Measurements from ENCODE around the gene IGSF23. TPM values are rescaled to one million over a fixed set of nuclear protein-coding genes. Genes with fewer than 3 reads are reported as not detected.

IGSF23 gene
- total and polyA plus RNA-seq, 11 donors = 0.21 to 3.5 (median 0.83) TPM; not detected in 8

DNA sequence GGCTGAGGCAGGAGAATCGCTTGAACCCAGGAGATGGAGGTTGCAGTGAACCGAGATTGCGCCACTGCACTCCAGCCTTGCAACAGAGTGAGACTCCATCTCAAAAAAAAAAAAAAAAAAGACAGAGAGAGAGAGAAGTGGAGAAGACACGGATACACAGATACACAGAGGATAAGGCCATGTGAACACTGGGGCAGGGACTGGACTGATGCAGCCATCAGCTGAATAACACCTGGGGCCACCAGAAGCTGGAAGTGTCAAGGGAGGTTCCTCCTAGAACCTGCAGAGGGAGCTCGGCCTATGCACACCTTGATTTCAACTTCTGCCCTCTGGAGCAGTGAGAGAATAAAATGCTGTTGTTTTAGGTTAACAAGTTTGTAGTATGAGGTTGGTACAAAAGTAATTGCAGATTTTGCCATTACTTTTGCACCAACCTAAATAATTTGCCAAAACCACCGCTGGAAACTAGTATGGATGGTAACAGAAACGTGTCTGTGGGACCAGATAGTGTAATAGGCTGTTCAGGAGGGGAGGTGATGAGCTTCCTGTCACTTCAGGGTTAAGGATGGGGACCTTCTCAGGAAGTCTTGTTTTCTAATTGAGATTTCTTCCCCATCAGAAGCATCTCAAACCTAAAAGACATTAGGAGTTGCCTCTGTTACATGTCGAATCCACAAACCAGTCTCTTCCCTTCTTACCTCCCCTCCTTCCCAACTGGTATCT, 36.4 kb upstream of the IGSF23 start:
- no peaks in the 10 kb centered on the region for H3K27me3 ChIP-seq
- ATAC-seq (peak in 3 of 4 donors; percentile 52 to 71 (median 66)), DNase-seq (peak in 2 of 5 donors; percentile 20 to 45)
- H3K4me3 ChIP-seq = no peak overlapping the region
- H3K27ac ChIP-seq = no peak overlapping the region
- no peaks in the 10 kb centered on the region for H3K9me3 ChIP-seq
- H3K36me3 ChIP-seq = no peaks in the 10 kb centered on the region
- no peaks in the 10 kb centered on the region for H3K4me1 ChIP-seq
- WGBS, 4 donors = 66 to 72% (median 68%) methylated on average over 8 of the region's 8 CpGs
- no peak for TF ChIP-seq POLR2A (IDR thresholded peaks at IDR 0.05)
- TF ChIP-seq, protein P1, sequence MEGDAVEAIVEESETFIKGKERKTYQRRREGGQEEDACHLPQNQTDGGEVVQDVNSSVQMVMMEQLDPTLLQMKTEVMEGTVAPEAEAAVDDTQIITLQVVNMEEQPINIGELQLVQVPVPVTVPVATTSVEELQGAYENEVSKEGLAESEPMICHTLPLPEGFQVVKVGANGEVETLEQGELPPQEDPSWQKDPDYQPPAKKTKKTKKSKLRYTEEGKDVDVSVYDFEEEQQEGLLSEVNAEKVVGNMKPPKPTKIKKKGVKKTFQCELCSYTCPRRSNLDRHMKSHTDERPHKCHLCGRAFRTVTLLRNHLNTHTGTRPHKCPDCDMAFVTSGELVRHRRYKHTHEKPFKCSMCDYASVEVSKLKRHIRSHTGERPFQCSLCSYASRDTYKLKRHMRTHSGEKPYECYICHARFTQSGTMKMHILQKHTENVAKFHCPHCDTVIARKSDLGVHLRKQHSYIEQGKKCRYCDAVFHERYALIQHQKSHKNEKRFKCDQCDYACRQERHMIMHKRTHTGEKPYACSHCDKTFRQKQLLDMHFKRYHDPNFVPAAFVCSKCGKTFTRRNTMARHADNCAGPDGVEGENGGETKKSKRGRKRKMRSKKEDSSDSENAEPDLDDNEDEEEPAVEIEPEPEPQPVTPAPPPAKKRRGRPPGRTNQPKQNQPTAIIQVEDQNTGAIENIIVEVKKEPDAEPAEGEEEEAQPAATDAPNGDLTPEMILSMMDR (IDR thresholded peaks at IDR 0.05) = peak in 11 of 12 donors; percentile 40 to 66 (median 50)
- intact Hi-C loops (cut with DNase I) = loop anchor here in 5 of 10 donors (2.0 to 10.0 kb wide), 5 partner anchors 78 to 198 kb away; partner anchors contain the start of gene CBLC (in 2 of the 5)

DNA sequence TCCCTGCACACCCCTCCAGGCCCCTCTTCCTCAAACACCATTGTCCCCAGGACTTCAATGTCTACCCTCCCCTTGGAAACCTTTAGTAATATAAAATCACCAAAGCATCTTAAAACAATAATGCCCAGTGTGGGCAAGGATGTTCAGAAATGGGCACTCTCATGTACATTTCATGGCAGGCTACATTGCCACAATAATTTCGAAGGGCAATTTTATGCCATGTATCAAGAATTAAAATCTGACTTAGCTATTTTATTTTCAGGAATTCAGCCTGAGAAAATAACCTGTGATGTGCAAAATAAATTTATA, 35.8 kb upstream of the IGSF23 start:
- Histone ChIP-seq H3K27me3 (no peaks in the 10 kb centered on the region), H3K4me1 (no peaks in the 10 kb centered on the region), H3K36me3 (no peaks in the 10 kb centered on the region), H3K9me3 (no peaks in the 10 kb centered on the region), H3K4me3 (no peak overlapping the region), H3K27ac (no peak overlapping the region)
- intact Hi-C loops (cut with DNase I) = loop anchor here in 5 of 10 donors (2.0 to 10.0 kb wide), 5 partner anchors 77 to 197 kb away; partner anchors contain the start of gene CBLC (in 2 of the 5)
- 69 to 89% (median 77%) methylated on average over 1 of the region's 1 CpG for WGBS, 4 donors
- TF ChIP-seq, protein P1 (IDR thresholded peaks at IDR 0.05) = no peak
- TF ChIP-seq POLR2A (IDR thresholded peaks at IDR 0.05) = no peak
- no peak for DNase-seq
- ATAC-seq = no peak

DNA sequence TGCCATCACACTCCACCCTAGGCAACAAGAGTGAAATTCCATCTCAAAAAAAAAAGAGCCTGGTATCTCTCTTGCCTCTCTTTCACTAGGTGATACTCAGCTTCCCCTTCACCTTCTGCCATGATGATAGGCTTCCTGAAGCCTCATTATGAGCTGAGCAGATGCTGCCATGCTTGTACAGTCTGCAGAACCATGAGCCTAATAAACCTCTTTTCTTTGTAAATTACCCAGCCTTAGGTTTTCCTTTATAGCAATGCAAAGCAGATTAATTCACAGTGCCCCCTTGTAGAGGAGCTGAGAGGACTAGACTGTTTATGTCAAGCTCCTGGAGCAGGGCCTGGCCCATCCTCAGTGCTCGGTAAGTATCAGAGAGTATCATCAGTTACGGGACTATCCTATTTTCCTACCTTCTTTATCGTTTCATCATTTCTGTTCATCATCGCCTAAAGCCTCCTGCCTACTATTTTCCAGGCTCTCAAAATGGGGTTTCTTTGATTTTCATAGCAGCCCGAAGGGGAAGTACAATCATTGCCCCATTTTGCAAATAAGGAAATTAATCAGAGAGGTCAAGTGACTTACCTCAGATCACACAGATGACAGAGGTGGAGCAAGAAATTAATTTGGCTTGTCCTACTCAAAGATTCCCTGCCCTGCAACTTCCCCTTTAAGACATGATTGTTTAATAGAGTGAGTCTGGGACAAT, 33.5 kb upstream of the IGSF23 start:
- intact Hi-C loops (cut with DNase I) = loop anchor here in 3 of 10 donors (10.0 kb wide), 2 partner anchors 185 to 195 kb away; partner anchors contain the start of gene CBLC (in 2 of the 3)
- DNase-seq = no peak
- 87 to 99% (median 96%) methylated on average over 5 of the region's 5 CpGs for WGBS, 4 donors
- Histone ChIP-seq H3K36me3 (no peaks in the 10 kb centered on the region), H3K4me3 (no peak overlapping the region), H3K9me3 (no peaks in the 10 kb centered on the region), H3K27ac (no peak overlapping the region), H3K27me3 (no peaks in the 10 kb centered on the region), H3K4me1 (no peaks in the 10 kb centered on the region)
- TF ChIP-seq, protein P1 (IDR thresholded peaks at IDR 0.05) = no peak
- no peak for TF ChIP-seq POLR2A (IDR thresholded peaks at IDR 0.05)
- no peak for ATAC-seq

DNA sequence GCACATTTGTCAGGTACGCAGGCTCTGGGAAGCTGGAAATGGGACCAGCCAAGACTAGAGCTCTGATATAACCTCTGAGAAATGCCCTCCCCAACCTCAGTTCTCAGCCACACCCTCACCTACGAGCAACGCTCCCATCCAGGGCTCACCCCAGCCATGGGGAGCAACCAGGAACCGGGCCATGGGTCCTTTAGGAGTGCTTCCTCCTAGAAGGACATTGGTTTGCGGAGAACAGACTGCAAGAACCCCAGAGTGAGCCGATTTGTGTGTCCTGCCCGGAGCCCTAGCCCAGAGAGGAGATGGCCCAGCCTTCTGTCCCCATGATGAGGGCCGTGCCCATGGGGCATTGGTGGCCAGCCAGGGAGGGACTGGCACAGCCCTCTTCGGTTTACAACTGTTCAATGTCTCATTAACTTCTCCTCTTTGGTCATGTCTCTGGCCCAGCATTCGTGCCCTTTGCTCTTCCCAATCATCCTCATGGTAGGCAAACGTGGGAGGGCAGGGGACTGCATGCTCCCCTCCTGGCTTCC, 32.9 kb upstream of the IGSF23 start:
- H3K4me3 ChIP-seq = no peak overlapping the region
- no peaks in the 10 kb centered on the region for H3K36me3 ChIP-seq
- no peaks in the 10 kb centered on the region for H3K9me3 ChIP-seq
- 88 to 92% (median 88%) methylated on average over 11 of the region's 11 CpGs for WGBS, 4 donors
- intact Hi-C loops (cut with DNase I) = no loop called here
- H3K27ac ChIP-seq = no peak overlapping the region
- DNase-seq (no peak), ATAC-seq (no peak)
- H3K27me3 ChIP-seq = no peaks in the 10 kb centered on the region
- H3K4me1 ChIP-seq = no peaks in the 10 kb centered on the region
- TF ChIP-seq, protein P1 (IDR thresholded peaks at IDR 0.05) = no peak
- no peak for TF ChIP-seq POLR2A (IDR thresholded peaks at IDR 0.05)
